NT2/D1 (cell line): ENCODE measurements around the gene NR2E1.

Experiments
- SUZ12 ChIP-seq: IDR thresholded peaks from 2 replicates; pipeline ENCODE4 v1.6.1; 2011; ENCODE audit not compliant: insufficient read length, insufficient read depth; ENCODE audit errors: extremely low read depth
- YY1 ChIP-seq: IDR thresholded peaks from 2 replicates; pipeline ENCODE4 v1.6.1; 2011; ENCODE audit not compliant: insufficient read length, insufficient read depth
- ZNF274 ChIP-seq: IDR thresholded peaks from 2 replicates; pipeline ENCODE4 v1.6.1; 2011; ENCODE audit warnings: mild to moderate bottlenecking, low read depth, low read length

- TF ChIP-seq SUZ12 = no peak
- no peak for TF ChIP-seq ZNF274
- TF ChIP-seq YY1 = no peak
These were observed 23.6 kb upstream of the NR2E1 start for GRCh38 chr6:108142240-108142639.
